ENCODE measurements around the gene SPON2. TPM values are rescaled to one million over a fixed set of nuclear protein-coding genes. Genes with fewer than 3 reads are reported as not detected.

The SPON2 gene
- total and polyA plus RNA-seq, 2 of the 4 experiments (the other 2 are of a cell fraction): 21.1 to 177 TPM

DNA sequence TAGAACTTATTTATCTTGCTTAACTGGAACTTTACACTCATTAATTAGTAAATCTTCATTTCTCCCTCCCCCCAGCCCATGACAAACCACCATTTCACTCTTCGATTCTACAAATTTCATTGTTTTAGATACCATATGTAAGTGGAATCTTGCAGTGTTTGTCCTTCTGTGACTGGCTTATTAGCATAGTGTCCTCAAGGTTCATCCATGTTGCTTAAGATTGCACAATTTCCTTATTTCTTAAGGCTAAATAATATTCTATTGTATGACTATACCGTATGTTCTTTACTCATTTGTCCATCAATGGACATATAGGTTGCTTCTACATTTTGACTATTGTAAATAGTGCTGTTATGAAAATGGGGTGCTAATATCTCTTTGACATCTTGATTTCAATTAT, 34.5 kb downstream of the SPON2 start:
- H2BK5ac ChIP-seq (ENCODE audit: low read depth, low read length, poor library complexity, severe bottlenecking): no peak overlapping the region
- no peak overlapping the region for H3K4me3 ChIP-seq (ENCODE audit: insufficient read depth, low read depth, low read length)
- no CpG with 5 or more reads among the region's 2 CpGs for WGBS, 2 experiments (ENCODE audit: extremely low coverage in 2 of 2, insufficient read length in 1 of 2)
- no peak for DNase-seq
- ChIA-PET CTCF (interaction anchor here (1.0 kb wide), 1 partner anchor 130 kb away, joined by 9 read pairs; no protein-coding TSS in a partner anchor), POLR2A (ENCODE audit: unreplicated experiment) (no interaction called here)
- no peaks in the 10 kb centered on the region for H4K20me1 ChIP-seq (ENCODE audit: insufficient read depth, low read length)
- no peak overlapping the region for H3K9ac ChIP-seq (ENCODE audit: low read depth, low read length)
- no peaks in the 10 kb centered on the region for H3K79me1 ChIP-seq (ENCODE audit: low read depth in 1 of 2, low read length in 2 of 2)
- BruUV-seq (replicated peaks): no TSS peak
- H2BK20ac ChIP-seq (ENCODE audit: low read depth, low read length): no peak overlapping the region
- intact Hi-C loops (cut with micrococcal nuclease): no loop called here
- in situ Hi-C loops (cut with MboI; ENCODE audit: low sequenced_read_pairs): no loop called here
- H3K27ac ChIP-seq (ENCODE audit: insufficient read depth, low read length): no peak overlapping the region
- H3K18ac ChIP-seq (ENCODE audit: low read depth, low read length): no peak overlapping the region
- no peak overlapping the region for H2BK120ac ChIP-seq (ENCODE audit: low read depth, low read length)
- H3K9me1 ChIP-seq (ENCODE audit: insufficient read depth, low read length): no peaks in the 10 kb centered on the region; the same call in 1 of the 2 replicates
- H3K56ac ChIP-seq (ENCODE audit: extremely low read depth, insufficient read depth, low read length): no peak overlapping the region
- H3K4ac ChIP-seq (ENCODE audit: low read depth, low read length): no peak overlapping the region
- TF ChIP-seq MXI1 (IDR thresholded peaks at IDR 0.05; ENCODE audit: borderline replicate concordance, low read depth, low read length) (no peak), CEBPB (IDR thresholded peaks at IDR 0.05; ENCODE audit: low read depth, low read length) (peak; percentile 68)
- H2BK15ac ChIP-seq (ENCODE audit: low read depth, low read length): no peak overlapping the region
- no peak overlapping the region for H2AK9ac ChIP-seq (replicated peaks; ENCODE audit: low read depth, low read length, poor library complexity)
- H3K27me3 ChIP-seq (ENCODE audit: control insufficient read depth, insufficient read depth, low read length): peaks cover 20% of the 10 kb centered on the region
- dilution Hi-C loops (cut with HindIII; ENCODE audit: low sequenced_read_pairs, unreplicated experiment): no loop called here
- H3K36me3 ChIP-seq (ENCODE audit: control insufficient read depth, insufficient read depth, low read length): no peaks in the 10 kb centered on the region
- no peaks in the 10 kb centered on the region for H3K4me1 ChIP-seq (ENCODE audit: control insufficient read depth, insufficient read depth, low read length)
- no peak overlapping the region for H2AK5ac ChIP-seq (ENCODE audit: low read depth, low read length)
- H3K14ac ChIP-seq (replicated peaks; ENCODE audit: low read depth, low read length): no peak overlapping the region
- H4K91ac ChIP-seq (ENCODE audit: insufficient read depth, low read depth, low read length): no peak overlapping the region
- H4K8ac ChIP-seq (ENCODE audit: low read depth in 2 of 2, low read length in 2 of 2): no peak overlapping the region
- H3K23ac ChIP-seq (ENCODE audit: low read depth, low read length): no peak overlapping the region
- ATAC-seq (ENCODE audit: low read depth): no peak
- no peak overlapping the region for H3K4me2 ChIP-seq (ENCODE audit: low read depth, low read length)
- H4K5ac ChIP-seq (ENCODE audit: low read depth, low read length): no peak overlapping the region
- no peak overlapping the region for H2AFZ ChIP-seq (replicated peaks; ENCODE audit: low read length, poor library complexity)
- H3K9me3 ChIP-seq (ENCODE audit: control insufficient read depth, insufficient read depth, low read length): peaks cover 2% of the 10 kb centered on the region; the same call in 1 of the 2 replicates

All from IMR-90 (cell line).